ENCODE measurements around the gene TMEM52. TPM values are rescaled to one million over a fixed set of nuclear protein-coding genes. Genes with fewer than 3 reads are reported as not detected.

Gene TMEM52
- total and polyA plus RNA-seq, 4 donors: 2.6 to 13.1 (median 3.0) TPM

GRCh38 chr1:1921901-1922701 is 3.0 kb upstream of the TMEM52 start:
- no peak for DNase-seq (ENCODE audit: low spot score)
- Histone ChIP-seq H3K9me3 (ENCODE audit: control insufficient read depth in 4 of 4, low read length in 3 of 4) (no peaks in the 10 kb centered on the region), H3K4me3 (ENCODE audit: low read depth in 1 of 3, low read length in 3 of 3) (no peak overlapping the region), H3K36me3 (ENCODE audit: control insufficient read depth in 4 of 4, insufficient read depth in 3 of 4, low read depth in 1 of 4, low read length in 3 of 4) (no peaks in the 10 kb centered on the region), H3K27ac (ENCODE audit: low read depth in 1 of 2, low read length in 2 of 2) (no peak overlapping the region), H3K4me1 (ENCODE audit: control insufficient read depth in 4 of 4, insufficient read depth in 4 of 4, low read length in 3 of 4) (peaks cover 17 to 25% (median 22%) of the 10 kb centered on the region in 4 donors), H3K9ac (ENCODE audit: low read depth in 1 of 2, low read length in 2 of 2) (no peak overlapping the region), H3K27me3 (ENCODE audit: control insufficient read depth in 4 of 4, insufficient read depth in 4 of 4, low read length in 3 of 4) (no peaks in the 10 kb centered on the region)
- TF ChIP-seq NR2F2 (IDR thresholded peaks at IDR 0.05) (no peak), GABPA (IDR thresholded peaks at IDR 0.05 in 1 of 2, conservative IDR thresholded peaks at IDR 0.05 in 1 of 2) (no peak), MAX (IDR thresholded peaks at IDR 0.05) (no peak), SP1 (IDR thresholded peaks at IDR 0.05) (no peak), FOXA2 (IDR thresholded peaks at IDR 0.05) (no peak), RXRA (IDR thresholded peaks at IDR 0.05) (no peak), ATF3 (IDR thresholded peaks at IDR 0.05) (no peak), RAD21 (IDR thresholded peaks at IDR 0.05) (no peak), TAF1 (conservative IDR thresholded peaks at IDR 0.05) (no peak), HNF4A (conservative IDR thresholded peaks at IDR 0.05) (no peak), YY1 (IDR thresholded peaks at IDR 0.05) (no peak), JUND (IDR thresholded peaks at IDR 0.05) (no peak), REST (IDR thresholded peaks at IDR 0.05) (no peak), ZBTB33 (IDR thresholded peaks at IDR 0.05) (no peak), HNF4G (IDR thresholded peaks at IDR 0.05) (no peak), EGR1 (IDR thresholded peaks at IDR 0.05; ENCODE audit: low read depth in 2 of 2) (no peak), FOXA1 (IDR thresholded peaks at IDR 0.05) (no peak), CTCF (IDR thresholded peaks at IDR 0.05; ENCODE audit: low read depth, low read length, missing input control) (no peak)
- 95% methylated on average over 16 of the region's 16 CpGs for WGBS
